Ovary (tissue), 3 donors: ENCODE measurements around the gene BCAT1.

Source experiments
- EP300 ChIP-seq: sonication (generic); formaldehyde crosslinking; IDR thresholded peaks from one replicate; pipeline ENCODE4 v1.6.1; 2017; ENCODE audit warnings: antibody characterized with exemption
- POLR2A ChIP-seq: fragments of 450-650 bp; IDR thresholded peaks from one replicate; pipeline ENCODE4 v1.6.1; 2017; ENCODE audit warnings: antibody characterized with exemption, mild to moderate bottlenecking, moderate library complexity
- TF ChIP-seq, protein P1 (sequence below), 3 donors: fragments of 450-650 bp in 2 of 3; fragments of 200-600 bp in 1 of 3; IDR thresholded peaks; one replicate each; pipeline versions ENCODE4 v1.5.1 to v1.8.0; 2016 to 2022; ENCODE audit warnings: antibody characterized with exemption in 3 of 3, mild to moderate bottlenecking in 1 of 3
- donor health status: DM: no; HTN: no; CAD: no.

DNA sequence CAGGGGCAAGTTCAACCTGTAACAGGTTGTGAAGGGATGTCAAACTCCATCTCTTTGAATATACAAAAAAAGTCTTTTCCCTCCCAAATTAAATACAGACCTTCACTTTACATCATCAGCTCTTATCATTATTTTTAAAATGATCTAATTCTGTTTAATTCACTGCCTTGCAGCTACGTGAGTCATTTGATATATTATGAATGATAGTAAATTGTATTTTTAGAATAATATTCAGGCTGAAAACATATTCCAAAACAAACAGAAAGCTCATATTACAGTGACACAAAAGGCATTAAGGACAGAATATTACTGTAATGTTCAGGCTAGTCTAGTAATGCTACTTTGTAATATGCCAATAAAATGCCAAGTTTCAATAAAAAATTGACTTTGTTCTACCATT, 53.3 kb downstream of the BCAT1 start:
- TF ChIP-seq, protein P1, sequence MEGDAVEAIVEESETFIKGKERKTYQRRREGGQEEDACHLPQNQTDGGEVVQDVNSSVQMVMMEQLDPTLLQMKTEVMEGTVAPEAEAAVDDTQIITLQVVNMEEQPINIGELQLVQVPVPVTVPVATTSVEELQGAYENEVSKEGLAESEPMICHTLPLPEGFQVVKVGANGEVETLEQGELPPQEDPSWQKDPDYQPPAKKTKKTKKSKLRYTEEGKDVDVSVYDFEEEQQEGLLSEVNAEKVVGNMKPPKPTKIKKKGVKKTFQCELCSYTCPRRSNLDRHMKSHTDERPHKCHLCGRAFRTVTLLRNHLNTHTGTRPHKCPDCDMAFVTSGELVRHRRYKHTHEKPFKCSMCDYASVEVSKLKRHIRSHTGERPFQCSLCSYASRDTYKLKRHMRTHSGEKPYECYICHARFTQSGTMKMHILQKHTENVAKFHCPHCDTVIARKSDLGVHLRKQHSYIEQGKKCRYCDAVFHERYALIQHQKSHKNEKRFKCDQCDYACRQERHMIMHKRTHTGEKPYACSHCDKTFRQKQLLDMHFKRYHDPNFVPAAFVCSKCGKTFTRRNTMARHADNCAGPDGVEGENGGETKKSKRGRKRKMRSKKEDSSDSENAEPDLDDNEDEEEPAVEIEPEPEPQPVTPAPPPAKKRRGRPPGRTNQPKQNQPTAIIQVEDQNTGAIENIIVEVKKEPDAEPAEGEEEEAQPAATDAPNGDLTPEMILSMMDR (IDR thresholded peaks at IDR 0.05): no peak
- TF ChIP-seq POLR2A: no peak
- TF ChIP-seq EP300: no peak
